HG03521 (cell line): ENCODE results near the gene HTR6.
"Not testable (repeated sequence)": the region's sequence is repeated elsewhere in the genome, so short reads cannot be mapped to it uniquely, and the experiment has no call there.

Experiments used
- ATAC-seq: cut with Tn5 transposase; IDR thresholded peaks from one replicate; pipeline ENCODE4 v1.9.1; 2021; ENCODE audit warnings: mild to moderate bottlenecking, moderate library complexity; ENCODE audit not compliant: unreplicated experiment

The HTR6 gene

DNA sequence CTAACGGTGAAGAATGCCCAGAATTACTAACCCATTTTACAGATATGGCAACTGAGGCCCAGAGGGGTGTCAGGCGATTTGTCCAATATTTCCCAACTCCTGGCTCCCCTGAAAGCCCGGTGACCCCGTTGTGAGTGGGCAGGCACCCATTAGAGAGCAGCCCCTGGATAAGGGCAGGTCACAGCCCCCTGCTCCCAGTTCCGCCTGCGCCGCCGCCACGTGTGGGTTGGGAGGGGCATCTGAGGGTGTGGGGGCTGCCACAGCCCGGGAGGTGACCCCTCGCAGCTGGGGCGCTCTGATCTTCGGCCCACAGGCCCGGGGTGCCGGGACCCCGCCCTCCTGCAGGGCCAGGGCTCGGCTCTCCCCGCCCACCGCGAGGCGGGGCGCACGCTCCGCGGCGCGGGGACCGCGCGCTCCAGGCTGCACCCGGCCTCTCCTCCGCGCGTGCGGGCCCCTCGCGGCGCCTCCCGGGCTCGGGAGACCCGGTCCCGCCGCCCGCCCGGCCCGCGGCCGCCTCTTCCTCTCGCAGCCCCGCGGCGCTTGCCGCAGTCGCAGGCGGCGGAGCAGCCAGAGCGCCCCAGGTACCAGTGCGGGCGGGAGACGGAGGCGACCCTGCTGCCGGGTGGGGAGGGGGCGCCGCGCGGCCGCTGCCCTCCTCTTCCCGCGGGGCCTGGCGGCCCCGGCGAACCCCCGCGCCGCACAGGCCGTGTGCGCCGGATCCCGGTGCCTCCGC is at the start of gene HTR6:
TSS of gene HTR6 (plus strand) at position 423 of the 733 bp plus-strand sequence. CDS start 879 bp downstream, outside the sequence.
- ATAC-seq, result no peak

DNA sequence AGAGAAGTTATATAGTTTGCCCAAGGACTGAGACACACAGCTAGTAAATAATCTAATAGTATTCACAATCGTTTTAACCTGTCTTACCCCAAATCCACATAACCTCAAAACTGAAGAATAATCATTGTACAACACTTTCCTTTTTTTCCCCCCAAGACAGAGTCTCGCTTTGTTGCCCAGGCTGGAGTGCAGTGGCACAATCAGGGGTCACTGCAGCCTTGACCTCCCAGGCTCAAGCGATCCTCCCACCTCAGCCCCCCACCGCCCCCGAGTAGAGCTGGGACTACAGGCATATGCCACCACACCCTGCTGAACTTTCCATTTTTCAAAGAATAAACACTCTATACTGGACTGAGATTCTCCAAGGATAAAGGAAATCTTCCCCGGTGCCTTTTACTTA is 49.2 kb upstream of the HTR6 start:
- ATAC-seq, result no peak

DNA sequence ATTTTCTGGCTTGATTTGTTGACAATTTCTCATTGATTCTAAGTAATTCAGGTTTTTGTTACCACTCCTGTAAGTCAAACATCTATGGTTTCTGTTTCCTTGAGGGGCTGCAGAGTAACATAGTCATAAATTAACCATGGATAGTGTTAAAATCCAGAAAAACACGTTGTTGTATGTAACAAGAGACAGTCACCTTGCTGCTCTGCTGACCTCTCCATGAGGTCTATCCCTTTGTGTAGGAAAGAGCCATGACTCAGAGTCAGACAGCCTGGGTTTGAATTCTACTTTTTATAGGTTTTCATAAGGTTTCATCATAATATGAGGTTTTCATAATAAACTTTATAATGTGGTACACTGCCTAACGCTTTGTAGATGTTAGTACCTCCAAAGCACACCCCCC is 48.2 kb upstream of the HTR6 start:
- no peak for ATAC-seq

DNA sequence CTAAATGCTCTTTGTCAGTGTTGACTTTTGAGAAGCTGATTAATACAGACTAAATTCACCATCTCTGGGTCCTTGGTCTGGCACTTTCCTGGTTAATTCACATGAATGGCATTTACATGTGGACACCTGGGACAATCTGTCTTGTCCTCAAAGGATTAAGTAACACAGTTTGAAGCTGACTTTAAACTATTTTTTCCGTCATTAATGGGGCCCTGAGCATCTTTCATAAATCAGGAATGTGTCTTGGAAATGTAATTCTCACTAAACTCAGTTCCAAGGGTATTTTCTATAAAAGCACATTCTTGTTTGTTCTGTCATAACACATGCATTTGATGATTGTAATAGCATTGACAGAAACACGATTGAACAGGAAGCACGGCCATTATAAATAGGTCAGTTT is 47.3 kb upstream of the HTR6 start:
- no peak for ATAC-seq

DNA sequence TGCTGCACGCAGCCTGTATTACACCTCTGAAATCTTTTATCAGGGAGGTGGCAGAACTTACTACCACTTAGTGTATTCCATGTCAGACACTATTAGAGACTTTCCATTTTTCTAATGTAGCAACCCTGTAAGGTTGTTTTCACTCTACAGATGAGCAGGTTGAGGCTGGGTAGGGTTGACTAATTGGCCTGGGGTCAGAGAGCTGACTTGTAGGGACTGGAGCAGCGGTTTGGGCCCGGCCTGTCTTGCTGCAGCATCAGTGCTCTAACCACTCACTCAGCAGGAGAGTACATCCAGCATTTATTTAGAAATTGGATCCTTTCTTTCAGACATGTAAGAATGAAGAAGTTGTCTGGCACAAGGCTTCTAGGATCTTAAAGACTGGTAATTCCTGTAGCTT is 46.2 kb upstream of the HTR6 start:
- no peak for ATAC-seq

DNA sequence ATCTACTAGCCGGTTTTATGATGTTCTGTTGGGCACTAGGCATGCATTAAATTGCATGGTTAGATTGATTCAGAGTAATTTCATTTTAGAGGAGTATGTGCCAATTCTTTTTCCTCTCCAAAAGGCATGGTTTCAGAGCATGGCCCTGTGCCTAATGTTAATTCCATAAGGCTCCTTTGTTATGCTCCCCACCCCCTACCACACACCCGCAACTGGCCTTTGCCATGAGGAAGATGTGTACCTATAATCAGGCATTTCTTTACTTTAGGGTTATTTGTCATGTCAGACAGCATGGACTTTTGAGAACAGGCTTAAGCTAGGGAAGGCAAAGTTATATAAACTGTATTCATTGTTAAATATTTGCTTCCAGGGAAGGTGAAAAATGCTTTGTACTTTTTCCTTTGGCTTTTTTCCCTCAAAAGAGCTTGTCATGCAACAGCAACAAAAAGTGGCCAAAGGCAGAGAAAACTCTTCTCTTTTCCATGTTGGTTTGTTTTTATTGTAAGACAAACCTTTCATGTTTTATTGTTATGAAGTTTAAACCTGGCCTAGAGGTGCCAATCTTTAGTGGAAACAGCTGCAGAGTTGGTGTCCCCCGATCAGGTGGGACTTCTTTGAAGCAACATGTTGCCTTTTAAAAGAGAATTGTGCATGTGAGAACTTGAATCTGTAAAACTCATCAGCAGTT is 44.8 kb upstream of the HTR6 start:
- no peak for ATAC-seq

DNA sequence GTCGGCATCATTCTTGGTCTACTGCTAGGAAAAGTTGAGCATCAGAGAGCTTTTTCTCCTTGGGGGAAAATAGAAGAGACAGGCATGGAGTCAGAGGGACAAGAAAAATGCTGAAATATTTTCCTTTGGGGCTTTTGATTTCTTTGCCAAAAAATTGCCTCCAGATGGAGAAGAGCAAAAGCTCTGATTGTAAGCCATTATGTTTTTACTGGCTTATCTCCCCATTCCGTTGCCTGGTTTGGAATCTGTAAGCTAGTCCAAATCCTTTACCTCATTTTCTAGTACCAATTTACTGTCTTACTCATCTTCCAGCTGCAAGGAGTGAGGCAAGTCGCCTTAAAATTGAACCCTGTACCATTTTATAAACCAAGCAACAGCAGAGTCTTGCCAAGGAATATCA is 43.9 kb upstream of the HTR6 start:
- no peak for ATAC-seq

DNA sequence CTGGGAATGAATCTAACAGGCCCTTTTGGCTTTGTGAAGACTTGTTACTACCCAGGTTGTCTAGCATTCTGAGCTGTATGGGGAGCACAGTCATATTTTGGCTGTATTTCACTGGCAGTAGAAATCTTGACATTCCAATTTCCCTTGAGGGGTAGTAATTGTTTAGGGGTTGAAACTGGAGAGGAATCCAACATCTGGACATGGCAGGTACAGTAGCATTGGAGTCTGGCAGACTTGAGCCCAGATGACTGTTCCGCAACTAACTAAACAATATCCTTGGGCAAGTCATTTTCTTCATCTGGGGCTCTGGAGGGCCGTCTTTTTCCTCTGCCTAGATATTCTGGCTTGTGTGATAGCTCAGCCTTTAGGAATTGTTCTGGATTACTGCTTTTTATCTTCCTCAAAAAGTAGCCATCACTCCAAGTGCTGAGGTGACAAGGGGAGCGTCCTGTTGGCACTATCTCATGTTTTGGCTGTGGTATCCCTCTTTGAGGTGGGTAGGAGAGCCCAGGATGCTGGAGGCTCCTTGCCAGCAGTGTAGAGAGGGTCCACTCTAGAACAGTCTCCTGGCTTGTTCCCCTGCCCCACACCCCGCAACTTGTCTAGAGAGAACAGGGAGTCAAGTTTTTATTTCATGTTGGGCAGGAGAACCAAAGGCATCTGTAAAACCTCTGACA is 43.3 kb upstream of the HTR6 start:
- no peak for ATAC-seq

DNA sequence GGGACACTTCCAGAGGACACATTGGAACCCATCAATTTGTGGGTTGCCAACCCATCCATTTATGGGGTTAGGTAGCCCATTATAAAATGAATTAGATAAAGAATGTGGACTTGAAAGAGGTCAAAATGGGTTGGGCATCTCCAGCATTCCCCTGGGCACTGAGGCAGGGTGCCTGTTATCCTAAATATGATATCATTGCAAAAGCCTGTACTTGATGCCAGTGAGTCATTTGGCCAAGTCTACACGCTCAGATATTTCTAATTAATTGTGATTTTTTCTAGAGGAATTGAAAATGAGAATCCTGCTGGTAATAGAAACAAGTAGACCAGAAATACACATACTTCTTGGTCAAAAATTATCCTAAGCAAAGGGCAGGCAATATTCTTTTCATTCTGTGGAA is 42.5 kb upstream of the HTR6 start:
- ATAC-seq, result no peak

DNA sequence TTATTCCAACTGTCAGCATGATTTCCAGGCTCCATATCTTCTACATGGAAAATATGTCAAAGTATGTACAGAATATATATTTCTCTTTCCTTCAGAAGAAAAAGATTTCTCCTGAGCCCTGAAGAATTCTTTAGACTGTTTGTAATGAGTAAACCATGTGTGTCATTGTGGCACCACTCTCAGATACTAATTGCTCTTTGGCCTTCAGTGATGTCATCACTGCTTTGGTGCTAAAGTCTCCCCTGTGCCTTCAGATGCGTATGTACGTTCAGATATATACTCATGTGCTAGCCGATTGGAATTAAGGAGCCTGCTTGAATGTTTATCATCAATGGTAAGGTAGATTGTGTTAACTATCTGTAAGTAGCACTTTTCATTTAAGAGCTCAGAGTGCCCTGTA is 41.2 kb upstream of the HTR6 start:
- no peak for ATAC-seq

DNA sequence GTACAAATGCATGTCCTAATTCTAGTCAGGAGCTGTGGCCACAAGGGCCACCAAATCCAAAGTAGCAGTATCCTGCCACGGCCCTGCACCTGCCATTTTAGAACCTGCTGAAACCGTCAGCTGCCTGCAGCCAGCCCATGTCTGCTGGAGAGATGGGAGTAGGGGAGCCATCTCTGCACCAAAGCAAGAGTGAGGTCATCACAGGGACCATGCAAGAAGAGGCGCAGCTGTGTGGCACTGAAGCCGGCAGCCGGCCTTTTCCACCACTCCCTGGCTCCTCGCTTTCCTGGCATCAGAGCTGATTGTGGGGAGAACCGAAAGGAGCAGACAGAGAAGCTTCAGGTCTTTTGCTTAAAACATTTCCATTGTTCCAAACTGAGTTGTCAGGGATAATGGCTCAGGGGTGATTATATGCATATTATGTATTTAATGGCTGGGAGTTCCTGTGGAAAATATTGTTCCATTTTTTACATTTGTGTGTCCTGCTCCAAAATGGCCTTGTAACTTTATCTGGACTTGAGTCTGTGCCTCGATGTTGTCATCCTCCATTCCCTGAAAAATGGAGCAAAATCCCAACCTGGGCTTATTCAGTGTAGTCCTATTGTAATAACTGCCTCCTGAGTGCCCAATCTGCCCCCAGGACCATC is 39.3 kb upstream of the HTR6 start:
- no peak for ATAC-seq

DNA sequence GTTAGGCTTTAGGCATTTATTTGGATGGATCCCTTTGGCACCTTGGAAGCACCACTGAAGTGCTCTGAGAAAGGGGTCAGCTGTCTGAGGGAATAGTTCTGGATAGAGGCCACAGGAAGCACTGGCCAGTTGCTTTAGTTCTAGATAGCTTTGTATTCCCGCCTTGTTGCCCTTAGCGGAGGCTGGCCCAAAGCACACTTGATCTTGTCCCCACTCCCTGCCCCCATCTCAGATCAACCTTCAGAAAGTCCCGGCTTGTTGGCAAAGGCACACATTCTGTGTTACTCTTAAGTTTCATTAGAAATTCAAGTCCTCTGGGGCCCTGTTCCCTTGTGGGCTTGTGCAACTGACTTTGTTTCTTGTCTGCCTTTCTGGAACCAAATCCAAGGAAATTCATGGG is 35.8 kb upstream of the HTR6 start:
- no peak for ATAC-seq

DNA sequence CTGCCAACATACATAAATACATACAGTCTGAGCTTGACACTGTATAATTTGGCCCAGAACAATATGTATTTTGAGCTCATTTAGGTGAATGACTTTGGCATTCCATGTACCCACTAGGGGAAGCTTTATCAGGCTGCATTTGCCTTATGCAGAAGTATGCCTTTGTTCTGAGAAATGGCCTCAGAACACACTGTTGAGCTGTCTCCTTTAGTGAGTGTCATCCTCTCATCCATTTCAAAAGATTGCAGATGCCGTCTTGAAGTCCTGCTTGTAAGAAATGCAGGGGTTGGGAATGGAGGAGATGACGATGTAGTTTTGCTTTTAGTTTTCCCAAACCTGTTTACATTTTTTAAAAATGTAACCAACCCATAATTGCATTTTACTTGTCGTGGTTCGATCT is 35.3 kb upstream of the HTR6 start:
- ATAC-seq, result no peak

DNA sequence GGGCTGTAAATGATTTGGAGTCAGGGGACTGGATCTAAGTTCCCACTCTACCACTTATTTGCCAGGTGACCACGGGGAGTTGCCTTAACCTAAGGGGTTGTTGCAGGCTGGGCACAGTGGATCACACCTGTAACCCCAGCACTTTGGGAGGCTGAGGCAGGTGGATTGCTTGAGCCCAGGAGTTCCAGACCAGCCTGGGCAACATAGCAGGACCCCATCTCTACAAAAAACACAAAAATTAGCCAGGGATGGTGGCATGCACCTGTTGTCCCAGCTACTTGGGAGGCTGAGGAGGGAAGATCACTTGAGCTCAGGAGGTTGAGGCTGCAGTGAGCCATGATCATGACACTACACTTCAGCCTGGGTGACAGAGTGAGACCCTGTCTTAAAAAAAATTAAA is 34.5 kb upstream of the HTR6 start:
- ATAC-seq, result not testable (repeated sequence)

DNA sequence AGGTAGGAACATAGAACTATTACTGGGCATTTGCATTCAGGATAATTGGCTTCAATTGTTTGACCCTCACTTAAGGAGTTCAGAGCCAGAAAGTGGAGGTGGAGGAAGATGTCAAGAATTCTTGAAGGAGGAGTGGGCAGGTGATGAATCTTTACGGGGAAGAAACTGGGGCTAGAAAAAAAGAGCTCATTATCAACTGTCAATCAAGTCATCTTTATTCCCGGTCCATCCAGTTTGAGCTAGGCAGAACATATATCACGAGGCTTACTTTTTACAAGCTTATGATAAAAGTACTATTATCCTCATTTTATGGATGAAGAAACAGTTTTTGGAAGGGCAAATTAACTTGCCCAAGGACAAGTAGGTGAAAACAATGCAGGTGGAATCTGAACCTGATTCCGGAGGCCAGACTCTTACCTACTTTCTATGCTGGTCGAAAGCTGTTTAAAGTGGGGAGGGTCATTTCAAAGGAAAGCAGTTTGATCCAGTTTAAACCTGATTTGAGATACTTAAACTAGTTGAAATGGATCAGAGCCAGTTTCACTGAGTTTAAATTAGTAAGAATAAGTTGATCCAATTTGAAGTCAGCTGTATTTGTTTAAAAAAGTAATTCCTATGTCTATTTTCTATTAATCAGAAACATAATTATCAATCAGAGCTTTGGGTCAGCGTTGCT is 33.8 kb upstream of the HTR6 start:
- ATAC-seq, result no peak

DNA sequence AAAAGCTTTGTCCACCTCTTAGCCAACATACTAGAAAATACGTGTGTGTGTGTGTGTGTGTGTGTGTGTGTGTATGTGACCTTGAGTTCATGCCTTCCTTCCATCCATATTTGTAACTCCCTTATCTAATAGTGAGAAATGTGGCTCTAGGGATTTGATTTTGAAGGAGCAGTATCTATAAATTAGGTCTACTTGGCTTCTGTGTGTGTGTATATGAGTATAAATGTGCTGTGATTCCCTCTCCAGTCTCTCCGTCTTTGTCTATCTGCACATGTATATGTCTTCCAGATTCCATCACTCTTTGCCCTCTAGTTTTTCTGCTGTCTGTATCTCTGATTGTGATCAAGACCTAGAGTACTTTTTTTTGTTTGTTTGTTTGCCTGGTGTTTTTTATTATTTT is 32.5 kb upstream of the HTR6 start:
- no peak for ATAC-seq

DNA sequence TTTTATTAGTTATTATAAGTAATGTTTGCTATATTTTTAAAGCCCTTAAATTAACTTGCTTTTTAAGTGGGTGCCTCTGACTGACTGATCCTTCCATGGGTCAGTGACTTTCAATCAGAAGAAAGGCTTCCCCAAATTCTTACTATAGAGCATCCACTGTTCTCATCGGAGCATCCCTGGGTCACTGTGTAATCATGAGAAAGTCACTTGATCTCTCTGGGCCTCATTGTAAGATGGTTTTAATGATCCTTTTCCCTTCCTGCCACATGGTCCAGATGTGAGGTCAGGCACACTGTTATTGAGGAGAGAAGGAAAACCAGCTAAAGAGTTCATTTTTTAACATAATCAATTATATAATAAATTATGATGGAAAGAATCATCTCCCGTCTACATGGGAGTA is 31.6 kb upstream of the HTR6 start:
- no peak for ATAC-seq

DNA sequence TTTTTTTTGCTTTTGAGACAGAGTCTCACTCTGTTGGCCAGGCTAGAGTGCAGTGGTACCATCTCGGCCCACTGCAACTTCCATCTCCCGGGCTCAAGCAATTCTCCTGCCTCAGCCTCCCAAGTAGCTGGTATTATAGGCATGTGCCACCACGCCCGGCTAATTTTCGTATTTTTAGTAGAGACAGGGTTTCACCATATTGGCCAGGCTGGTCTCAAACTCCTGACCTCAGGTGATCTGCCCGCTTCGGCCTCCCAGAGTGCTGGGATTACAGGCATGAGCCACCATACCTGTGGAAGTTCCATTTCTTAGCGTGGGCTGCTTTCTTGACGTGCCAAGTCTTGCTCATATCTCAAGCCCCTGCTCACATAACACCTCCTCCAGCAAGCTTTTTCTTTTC is 29.6 kb upstream of the HTR6 start:
- ATAC-seq, result not testable (repeated sequence)

DNA sequence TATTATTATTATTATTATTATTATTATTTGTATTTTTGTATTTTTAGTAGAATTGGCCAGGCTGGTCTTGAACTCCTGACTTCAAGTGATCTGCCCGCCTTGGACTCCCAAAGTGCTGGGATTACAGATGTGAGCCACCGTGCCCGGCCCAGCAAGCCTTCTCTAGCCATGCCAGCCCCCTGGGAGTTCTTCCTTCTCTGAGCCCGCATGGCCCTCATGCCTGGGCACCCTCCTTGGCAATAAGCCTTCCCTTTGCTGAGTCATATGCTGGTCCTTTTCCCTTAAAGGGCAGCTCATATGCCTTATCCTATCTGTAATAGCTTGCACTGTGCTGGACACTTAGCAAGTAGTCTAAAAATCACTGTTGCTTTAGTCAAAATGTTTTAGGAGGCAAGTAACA is 29.0 kb upstream of the HTR6 start:
- no peak for ATAC-seq

DNA sequence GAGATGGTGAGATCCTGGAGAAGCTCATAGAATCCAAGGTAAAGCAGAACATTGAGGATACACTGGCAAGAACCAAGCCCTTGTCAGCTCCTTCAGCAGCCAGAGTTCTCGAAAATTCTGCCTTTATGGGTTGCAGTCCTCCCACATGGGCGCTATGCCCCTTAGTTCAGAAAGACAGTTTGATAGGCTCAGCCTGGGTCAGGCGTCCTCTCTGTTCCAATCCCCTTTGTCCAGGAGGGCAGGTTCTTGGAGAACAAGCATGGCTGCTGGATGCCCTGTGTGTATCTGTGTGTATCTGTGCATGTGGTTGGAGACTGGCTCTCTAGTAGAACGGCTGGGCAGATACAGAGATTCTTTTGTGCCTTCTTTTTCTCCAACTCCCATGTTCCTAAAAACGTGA is 28.6 kb upstream of the HTR6 start:
- ATAC-seq, result no peak

DNA sequence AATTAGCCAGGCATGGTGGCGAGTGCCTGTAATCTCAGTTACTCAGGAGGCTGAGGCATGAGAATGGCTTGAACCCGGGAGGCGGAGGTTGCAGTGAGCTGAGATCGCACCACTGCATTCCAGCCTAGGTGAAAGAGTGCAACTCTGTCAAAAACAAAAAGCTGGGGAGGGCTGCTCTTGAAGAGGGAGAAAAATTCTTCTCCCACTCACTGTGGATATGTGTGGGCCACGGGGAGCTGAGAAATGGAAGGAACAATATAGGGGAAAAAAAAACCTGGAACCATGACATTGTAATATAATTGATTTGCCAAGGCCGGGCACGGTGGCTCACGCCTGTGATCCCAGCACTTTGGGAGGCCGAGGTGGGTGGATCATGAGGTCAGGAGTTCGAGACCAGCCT is 27.9 kb upstream of the HTR6 start:
- not testable (repeated sequence) for ATAC-seq
